Nephron progenitor cell (in vitro differentiated cells): ENCODE measurements around the gene REP15.
A peak's percentile ranks its signal among the peaks of the same experiment; 100 is the strongest.
"Not testable (repeated sequence)": the region's sequence is repeated elsewhere in the genome, so short reads cannot be mapped to it uniquely, and the experiment has no call there.

ENCODE experiments used
- DNase-seq: peaks from one replicate; pipeline ENCODE4 v3.0.0; 2021
- H3K27ac Mint-ChIP-seq: 2 replicates; pipeline ENCODE4 v1.8.0; 2021; ENCODE audit warnings: mild to moderate bottlenecking, moderate library complexity, mixed read lengths
- H3K27me3 Mint-ChIP-seq: 2 replicates; pipeline ENCODE4 v1.8.0; 2021; ENCODE audit warnings: mild to moderate bottlenecking, low read depth, mixed read lengths; ENCODE audit not compliant: poor library complexity
- H3K36me3 Mint-ChIP-seq: 2 replicates; pipeline ENCODE4 v1.8.0; 2021; ENCODE audit warnings: low read depth, mixed read lengths
- H3K4me1 Mint-ChIP-seq: 2 replicates; pipeline ENCODE4 v1.8.0; 2021; ENCODE audit warnings: mixed read lengths
- H3K4me3 Mint-ChIP-seq: 2 replicates; pipeline ENCODE4 v1.8.0; 2021; ENCODE audit warnings: mild to moderate bottlenecking, moderate library complexity, mixed read lengths
- H3K9me3 Mint-ChIP-seq: 2 replicates; pipeline ENCODE4 v1.8.0; 2021; ENCODE audit warnings: mild to moderate bottlenecking, moderate library complexity, mixed read lengths
- TF ChIP-seq, protein P1 (sequence below): fragments of 200-600 bp; sonication (generic); IDR thresholded peaks from 2 replicates; pipeline ENCODE4 v1.5.0; 2021; ENCODE audit warnings: antibody characterized with exemption

Gene REP15, protein sequence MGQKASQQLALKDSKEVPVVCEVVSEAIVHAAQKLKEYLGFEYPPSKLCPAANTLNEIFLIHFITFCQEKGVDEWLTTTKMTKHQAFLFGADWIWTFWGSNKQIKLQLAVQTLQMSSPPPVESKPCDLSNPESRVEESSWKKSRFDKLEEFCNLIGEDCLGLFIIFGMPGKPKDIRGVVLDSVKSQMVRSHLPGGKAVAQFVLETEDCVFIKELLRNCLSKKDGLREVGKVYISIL

DNA sequence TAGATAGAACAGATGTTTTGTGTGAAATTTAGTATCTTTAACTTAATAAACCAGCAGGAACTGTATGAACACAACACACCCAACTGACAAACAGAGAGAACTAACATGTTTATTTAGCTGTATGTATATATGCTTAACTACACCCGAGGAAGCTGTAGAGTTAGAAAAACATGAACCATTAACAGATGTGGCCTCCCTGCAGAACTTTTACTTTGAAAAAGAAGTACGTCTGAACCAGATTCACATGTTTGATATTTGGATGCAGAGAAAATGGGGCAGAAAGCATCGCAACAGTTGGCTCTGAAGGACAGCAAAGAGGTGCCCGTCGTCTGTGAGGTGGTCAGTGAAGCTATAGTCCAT, at the start of gene REP15:
Gene REP15, plus strand, starts transcription at position 155 of the 360 bp plus-strand sequence. Its CDS starts 116 bp downstream, at position 271.
- no peaks in the 10 kb centered on the region for H3K27me3 Mint-ChIP-seq
- H3K27ac Mint-ChIP-seq: peak within 1 kb of the TSS; percentile 66
- no peaks in the 10 kb centered on the region for H3K4me1 Mint-ChIP-seq
- no peak for DNase-seq
- no peak within 1 kb of the TSS for H3K4me3 Mint-ChIP-seq
- TF ChIP-seq, protein P1, sequence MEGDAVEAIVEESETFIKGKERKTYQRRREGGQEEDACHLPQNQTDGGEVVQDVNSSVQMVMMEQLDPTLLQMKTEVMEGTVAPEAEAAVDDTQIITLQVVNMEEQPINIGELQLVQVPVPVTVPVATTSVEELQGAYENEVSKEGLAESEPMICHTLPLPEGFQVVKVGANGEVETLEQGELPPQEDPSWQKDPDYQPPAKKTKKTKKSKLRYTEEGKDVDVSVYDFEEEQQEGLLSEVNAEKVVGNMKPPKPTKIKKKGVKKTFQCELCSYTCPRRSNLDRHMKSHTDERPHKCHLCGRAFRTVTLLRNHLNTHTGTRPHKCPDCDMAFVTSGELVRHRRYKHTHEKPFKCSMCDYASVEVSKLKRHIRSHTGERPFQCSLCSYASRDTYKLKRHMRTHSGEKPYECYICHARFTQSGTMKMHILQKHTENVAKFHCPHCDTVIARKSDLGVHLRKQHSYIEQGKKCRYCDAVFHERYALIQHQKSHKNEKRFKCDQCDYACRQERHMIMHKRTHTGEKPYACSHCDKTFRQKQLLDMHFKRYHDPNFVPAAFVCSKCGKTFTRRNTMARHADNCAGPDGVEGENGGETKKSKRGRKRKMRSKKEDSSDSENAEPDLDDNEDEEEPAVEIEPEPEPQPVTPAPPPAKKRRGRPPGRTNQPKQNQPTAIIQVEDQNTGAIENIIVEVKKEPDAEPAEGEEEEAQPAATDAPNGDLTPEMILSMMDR: no peak
- H3K36me3 Mint-ChIP-seq: peaks cover 31% of the 10 kb centered on the region
- H3K9me3 Mint-ChIP-seq: no peaks in the 10 kb centered on the region

DNA sequence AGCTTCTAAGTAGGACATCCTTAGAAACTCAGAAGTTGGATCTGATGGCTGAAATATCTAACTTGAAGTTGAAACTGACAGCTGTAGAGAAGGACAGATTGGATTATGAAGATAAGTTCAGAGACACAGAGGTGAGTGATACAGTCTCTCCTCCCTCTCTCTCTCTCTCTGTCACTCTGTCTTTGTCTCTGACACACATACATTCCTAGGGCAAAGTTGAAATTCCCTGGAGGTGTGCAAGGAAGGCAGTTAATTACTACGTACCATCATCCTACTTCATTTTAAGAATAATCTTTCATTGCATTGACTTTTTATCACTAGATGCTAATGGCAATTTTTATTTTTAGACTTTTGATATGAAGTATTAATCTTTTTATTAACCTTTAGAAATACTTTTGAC, 46.2 kb upstream of the REP15 start:
- Mint-ChIP-seq H3K27ac (peak overlapping the region; percentile 85), H3K27me3 (no peaks in the 10 kb centered on the region), H3K9me3 (no peaks in the 10 kb centered on the region), H3K4me1 (no peaks in the 10 kb centered on the region), H3K36me3 (peaks cover 26% of the 10 kb centered on the region), H3K4me3 (no peak overlapping the region)
- TF ChIP-seq, protein P1: no peak
- DNase-seq: no peak

DNA sequence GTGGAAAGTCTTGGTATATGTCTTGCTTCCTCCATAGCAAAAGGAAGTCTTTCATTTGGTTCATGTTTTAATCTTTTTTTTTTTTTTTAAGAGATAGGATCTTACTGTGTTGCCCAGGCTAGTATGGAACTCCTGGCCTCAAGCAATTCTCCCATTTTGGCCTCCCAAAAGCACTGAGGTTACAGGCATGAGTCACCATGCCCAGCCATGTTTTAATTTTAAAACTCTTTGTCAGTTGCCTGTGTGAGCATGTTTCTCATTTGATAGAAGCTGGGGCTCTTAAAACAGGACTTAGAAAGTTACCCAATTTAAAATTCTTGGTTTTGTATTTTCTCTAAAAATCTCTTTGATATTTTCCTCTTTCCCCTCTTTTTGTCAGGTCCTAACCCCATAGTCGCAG, 45.0 kb upstream of the REP15 start:
- Mint-ChIP-seq H3K9me3 (no peaks in the 10 kb centered on the region), H3K27me3 (no peaks in the 10 kb centered on the region), H3K36me3 (peaks cover 19% of the 10 kb centered on the region), H3K27ac (no peak overlapping the region), H3K4me3 (no peak overlapping the region), H3K4me1 (no peaks in the 10 kb centered on the region)
- TF ChIP-seq, protein P1: no peak
- DNase-seq: no peak

DNA sequence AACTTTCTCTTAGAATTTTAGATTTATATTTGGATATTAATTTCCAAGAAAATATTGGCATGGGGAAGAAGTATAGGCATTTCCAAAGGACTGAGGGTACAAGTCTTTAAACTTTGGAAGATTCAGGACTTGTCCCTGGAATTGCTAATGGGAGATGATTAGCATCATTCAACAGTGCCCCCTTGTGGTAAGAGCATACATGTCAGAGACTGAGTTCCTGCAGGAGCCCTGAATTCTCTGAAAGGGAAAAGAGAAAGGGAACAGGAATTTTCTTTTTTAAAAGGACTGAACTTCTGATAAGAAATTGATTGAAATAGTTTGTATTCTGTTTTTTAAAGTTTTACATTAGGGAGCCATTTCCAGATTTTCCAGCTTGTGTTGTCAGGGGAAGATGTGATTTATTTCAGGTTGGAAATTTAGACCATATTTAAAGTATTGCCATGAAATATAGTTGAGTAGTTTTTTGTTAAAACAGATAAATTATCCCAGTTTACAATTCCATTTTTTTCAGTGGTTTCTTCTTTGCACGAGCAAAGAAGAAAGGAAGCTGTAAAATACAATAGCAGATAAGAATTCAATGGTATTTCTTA, 44.0 kb upstream of the REP15 start:
- TF ChIP-seq, protein P1: peak; percentile 86
- Mint-ChIP-seq H3K4me3 (no peak overlapping the region), H3K9me3 (no peaks in the 10 kb centered on the region), H3K4me1 (no peaks in the 10 kb centered on the region), H3K27ac (no peak overlapping the region), H3K27me3 (no peaks in the 10 kb centered on the region), H3K36me3 (peaks cover 15% of the 10 kb centered on the region)
- peak; percentile 65 for DNase-seq

DNA sequence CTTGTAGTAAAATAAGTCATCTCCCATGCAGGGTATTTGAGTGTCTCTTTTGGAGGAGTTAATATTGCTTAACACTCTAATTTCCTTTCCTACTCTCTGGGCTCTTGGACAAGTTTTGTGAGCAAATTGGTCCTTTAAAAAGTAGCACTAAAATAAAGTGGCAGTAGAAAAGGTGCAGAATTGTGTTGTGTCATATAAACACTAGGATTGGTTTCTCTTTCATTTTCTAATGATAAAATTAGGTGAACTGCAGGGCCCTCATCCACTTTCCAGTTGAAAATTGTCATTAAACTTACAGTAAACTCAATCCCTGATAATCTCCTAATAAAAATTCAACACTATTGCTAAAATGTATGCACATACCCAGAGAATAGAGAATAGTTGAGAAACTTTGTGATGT, 42.6 kb upstream of the REP15 start:
- Mint-ChIP-seq H3K27ac (no peak overlapping the region), H3K9me3 (no peaks in the 10 kb centered on the region), H3K36me3 (peaks cover 4% of the 10 kb centered on the region), H3K4me1 (no peaks in the 10 kb centered on the region), H3K4me3 (no peak overlapping the region), H3K27me3 (no peaks in the 10 kb centered on the region)
- DNase-seq: no peak
- TF ChIP-seq, protein P1: no peak

DNA sequence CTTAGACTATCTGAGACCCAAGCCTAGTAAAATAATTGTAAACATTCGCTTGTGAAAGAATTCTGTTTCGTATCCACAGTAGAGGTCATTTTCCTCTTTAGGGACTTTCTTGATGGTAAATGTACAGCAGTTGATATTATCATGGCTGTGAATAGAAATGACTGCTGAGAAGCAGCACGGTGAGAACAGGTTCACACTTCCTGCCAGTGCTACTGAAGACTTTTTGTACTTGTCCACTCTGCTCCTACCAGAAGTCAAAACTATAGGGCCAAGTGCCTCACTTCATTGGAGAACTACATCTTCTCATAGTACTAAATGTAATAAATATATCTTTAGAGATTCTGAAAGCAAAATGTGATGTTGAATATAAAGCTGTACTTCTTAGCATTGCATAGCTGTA, 40.8 kb upstream of the REP15 start:
- H3K9me3 Mint-ChIP-seq, H3K4me3 Mint-ChIP-seq, H3K4me1 Mint-ChIP-seq, H3K27me3 Mint-ChIP-seq, H3K27ac Mint-ChIP-seq, DNase-seq, H3K36me3 Mint-ChIP-seq: not testable (repeated sequence)
